ENCODE results near the gene C12orf57.

DNA sequence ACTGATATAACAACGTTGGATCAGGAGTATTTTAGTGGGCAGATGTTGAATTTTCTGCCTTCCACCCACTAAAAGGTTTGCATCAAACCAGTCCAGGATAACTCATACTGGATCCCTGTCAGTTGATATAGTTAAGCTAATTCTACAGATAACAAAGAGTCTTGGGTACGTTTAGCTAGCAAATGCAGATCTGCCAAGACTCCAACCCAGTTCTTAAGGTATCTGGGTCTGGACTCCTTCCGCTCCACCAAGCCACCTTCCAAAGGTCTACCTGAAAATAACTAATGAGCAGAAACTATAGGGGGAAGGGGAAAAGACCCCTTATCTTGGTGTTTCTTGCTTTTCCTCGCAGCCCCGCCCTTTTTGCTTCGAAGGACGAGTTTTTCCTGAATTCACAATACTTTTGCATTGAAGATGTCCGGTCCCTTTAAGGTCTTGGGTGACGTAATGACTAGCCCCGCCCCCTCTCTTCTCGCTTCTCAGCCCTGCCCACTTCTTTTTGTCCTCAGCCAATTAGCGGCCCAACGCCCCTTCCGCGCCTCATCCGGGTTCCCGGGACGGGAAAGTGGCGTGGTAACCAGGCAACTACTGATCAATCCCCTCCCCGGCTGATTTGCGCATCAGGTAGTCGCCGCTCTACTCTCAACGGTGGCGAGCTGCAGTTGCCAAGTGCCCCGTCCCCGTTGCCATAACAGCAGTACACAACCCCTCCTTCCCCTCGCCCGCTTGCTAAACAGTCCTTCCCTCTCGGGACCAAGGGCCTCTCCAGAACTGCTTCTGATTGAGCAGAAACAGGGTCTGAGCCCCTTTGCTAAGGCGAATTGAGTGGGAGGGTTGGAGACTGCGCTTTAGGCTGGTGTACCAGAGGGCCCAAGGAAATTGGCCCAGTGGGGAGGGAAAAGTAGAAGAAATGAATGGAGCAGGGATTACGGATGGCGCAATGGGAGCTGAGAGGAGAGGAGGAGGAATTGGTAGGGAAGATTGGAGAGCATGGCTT, 39.2 kb upstream of the C12orf57 start, which contains the start of gene LRRC23:
- TF ChIP-seq, protein P1, sequence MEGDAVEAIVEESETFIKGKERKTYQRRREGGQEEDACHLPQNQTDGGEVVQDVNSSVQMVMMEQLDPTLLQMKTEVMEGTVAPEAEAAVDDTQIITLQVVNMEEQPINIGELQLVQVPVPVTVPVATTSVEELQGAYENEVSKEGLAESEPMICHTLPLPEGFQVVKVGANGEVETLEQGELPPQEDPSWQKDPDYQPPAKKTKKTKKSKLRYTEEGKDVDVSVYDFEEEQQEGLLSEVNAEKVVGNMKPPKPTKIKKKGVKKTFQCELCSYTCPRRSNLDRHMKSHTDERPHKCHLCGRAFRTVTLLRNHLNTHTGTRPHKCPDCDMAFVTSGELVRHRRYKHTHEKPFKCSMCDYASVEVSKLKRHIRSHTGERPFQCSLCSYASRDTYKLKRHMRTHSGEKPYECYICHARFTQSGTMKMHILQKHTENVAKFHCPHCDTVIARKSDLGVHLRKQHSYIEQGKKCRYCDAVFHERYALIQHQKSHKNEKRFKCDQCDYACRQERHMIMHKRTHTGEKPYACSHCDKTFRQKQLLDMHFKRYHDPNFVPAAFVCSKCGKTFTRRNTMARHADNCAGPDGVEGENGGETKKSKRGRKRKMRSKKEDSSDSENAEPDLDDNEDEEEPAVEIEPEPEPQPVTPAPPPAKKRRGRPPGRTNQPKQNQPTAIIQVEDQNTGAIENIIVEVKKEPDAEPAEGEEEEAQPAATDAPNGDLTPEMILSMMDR (IDR thresholded peaks at IDR 0.05; ENCODE audit: low read length), result no peak
- no peak for TF ChIP-seq EZH2 (IDR thresholded peaks at IDR 0.05; ENCODE audit: borderline replicate concordance, low read length)
